ENCODE measurements around the gene OAT.

Gene OAT

DNA sequence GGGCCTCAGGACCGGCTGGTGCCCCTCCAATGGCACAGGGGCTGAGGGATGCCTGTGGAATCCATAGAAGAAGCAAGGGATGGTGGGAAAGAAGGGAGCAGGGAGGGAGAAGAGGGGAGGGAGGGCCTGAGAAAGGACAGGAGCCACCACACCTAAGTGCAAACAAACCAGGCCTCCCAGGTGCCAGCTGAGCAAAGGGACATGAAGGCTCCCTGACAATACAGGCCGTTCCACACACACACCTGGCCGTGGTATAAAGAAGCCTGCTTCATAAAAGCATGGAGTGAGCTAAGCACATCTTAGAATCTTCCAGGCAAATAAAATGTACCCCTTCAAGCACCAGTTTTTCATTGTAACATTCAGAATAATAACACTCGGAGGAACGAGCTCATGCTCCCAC, 54.0 kb downstream of the OAT start:
- DNase-seq (ENCODE audit: low read depth in 1 of 2, low spot score in 1 of 2): no peak
- TF ChIP-seq JUND (IDR thresholded peaks at IDR 0.05; ENCODE audit: low read depth): no peak
- in situ Hi-C loops (cut with HindIII; ENCODE audit: low pct_unique_long_range_greater_than_20kb, low sequenced_read_pairs): no loop called here

GRCh38 chr10:124362568-124362967, 56.2 kb downstream of the OAT start:
- no peak for TF ChIP-seq JUND (IDR thresholded peaks at IDR 0.05; ENCODE audit: low read depth)
- DNase-seq (ENCODE audit: low read depth in 1 of 2, low spot score in 1 of 2): no peak
- in situ Hi-C loops (cut with HindIII; ENCODE audit: low pct_unique_long_range_greater_than_20kb, low sequenced_read_pairs): no loop called here

DNA sequence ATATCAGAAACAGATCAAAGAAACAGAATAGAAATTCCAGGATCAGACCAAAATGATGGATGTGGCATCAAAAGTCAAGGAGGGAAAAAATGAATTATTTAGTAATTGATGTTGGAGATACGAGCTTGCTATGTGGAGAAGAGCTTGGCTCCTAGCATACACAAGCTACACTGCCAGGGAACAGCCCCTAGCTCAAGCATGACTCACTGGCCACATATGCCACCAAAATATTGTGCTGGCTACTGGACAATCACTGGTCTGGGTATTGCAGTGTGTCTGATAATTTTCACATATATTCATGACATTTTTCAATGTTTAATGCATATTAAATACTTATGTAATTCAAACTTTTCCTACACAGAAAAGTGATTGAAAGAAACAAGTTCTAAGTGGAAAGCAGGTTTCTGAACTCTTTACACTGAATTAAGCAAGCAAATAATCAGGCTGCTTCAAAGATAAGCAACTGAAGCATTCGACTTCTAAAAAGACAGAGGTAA, 59.3 kb downstream of the OAT start:
- in situ Hi-C loops (cut with HindIII; ENCODE audit: low pct_unique_long_range_greater_than_20kb, low sequenced_read_pairs): no loop called here

DNA sequence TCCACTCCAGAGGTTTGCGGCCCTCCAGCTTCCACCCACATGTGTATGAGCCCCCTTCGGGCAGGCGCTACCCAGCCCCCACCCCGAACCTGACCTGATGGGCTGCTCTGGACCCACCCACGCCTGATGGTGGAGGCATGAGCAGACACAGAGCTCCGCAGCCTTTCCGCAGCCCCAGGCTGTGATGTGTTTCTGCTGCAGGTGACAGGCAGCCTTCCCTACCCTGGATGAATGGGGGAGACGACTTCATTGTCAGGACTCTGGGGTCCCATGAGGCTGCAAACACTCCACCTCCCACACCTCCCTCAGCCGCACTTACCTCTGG, 61.2 kb downstream of the OAT start:
- in situ Hi-C loops (cut with HindIII; ENCODE audit: low pct_unique_long_range_greater_than_20kb, low sequenced_read_pairs): no loop called here
- DNase-seq (ENCODE audit: low read depth in 1 of 2, low spot score in 1 of 2): no peak
- no peak for TF ChIP-seq JUND (IDR thresholded peaks at IDR 0.05; ENCODE audit: low read depth)

More for the DNA sequence above, 59.3 kb downstream of the OAT start:
- no peak for TF ChIP-seq JUND (IDR thresholded peaks at IDR 0.05; ENCODE audit: low read depth)
- DNase-seq (ENCODE audit: low read depth in 1 of 2, low spot score in 1 of 2): no peak

DNA sequence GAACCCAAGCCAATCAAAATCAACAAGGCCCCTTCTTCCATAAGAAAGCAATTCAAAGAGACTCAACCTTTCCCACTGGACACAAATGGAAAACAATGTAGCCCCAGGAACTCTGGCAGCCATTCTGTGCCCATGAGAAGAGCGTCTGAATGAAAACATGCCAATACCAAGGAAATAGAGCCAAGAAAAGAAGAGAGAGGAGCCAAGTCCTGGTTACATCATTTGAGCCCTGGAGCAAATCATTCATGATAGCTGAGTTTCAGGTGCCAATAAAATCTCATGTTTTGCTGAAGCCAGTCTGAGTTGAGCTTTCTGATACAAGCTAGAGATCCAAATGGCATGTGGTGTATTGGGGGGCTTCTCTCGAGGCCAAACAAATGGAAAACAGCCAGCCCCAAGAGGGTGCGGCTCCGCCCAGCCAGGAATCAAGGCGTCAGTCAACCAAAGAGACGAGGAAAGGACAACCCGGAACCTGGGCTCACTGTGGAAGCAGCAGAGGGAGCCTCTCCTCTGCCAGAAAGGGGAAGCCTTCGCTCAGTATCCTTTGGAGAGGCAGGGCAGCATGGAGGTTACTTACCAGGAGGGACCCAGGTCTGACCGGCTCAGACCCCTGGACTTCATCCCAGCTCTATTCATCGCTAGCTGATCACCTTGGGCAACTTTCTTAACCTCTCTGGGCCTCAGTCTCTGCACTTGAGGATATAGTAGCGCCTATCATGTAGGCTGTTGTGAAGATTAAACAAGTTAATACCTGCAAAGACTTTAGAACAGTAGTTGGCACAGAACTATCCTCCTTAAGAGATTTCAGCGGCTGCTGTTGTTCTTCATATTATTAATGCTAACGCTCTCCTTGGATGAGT, 61.8 kb downstream of the OAT start:
- in situ Hi-C loops (cut with HindIII; ENCODE audit: low pct_unique_long_range_greater_than_20kb, low sequenced_read_pairs): no loop called here
- peak in 1 of 2 experiments; percentile 15 for DNase-seq (ENCODE audit: low read depth in 1 of 2, low spot score in 1 of 2)
- no peak for TF ChIP-seq JUND (IDR thresholded peaks at IDR 0.05; ENCODE audit: low read depth)

DNA sequence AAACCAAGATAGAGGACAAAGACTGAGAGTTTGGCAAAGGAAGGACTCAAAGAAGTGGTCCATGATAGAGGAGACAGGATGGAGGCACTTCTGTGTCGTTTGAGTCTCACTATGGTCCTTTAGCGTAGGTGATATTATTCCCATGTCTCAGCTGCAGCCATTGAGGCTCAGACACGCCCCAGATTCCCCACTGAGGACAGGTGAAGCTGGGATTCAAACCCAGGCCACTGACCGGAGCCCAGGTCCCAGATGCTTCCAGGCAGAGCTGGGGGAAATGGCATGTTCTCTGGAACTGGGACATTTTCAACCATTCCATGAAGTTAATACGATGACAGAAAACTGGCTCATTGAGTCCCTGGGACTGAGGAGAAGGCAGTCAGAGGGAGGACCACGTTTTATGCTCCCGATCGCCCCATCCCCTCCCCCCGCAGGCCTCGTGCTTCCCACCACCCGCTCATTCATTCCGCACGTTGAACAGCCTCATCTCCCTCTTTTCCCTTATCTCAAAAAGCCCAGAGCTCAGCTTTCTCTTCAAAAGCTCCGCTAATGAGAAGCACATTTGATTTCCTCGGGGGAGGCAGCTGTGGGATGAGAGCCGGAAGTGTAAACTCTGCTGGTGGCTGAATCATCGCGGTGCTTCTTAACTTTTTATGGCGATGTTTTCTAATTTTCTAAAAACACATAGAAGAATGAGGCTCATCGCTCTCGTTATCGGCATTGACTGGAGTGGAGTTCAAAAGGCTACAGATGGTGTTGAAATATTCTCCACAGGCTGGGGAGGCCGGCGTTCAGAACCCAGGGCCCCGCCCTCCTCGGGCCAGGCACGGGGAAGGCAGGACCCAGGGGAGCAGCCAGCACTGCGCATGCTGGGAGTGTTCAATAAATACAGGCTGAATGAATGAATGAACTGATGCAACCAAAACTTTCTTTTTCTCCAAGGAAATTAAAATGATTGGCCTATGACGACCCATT, 64.0 kb downstream of the OAT start:
- DNase-seq (ENCODE audit: low read depth in 1 of 2, low spot score in 1 of 2): peak; percentile 13 to 31
- no peak for TF ChIP-seq JUND (IDR thresholded peaks at IDR 0.05; ENCODE audit: low read depth)
- in situ Hi-C loops (cut with HindIII; ENCODE audit: low pct_unique_long_range_greater_than_20kb, low sequenced_read_pairs): no loop called here

DNA sequence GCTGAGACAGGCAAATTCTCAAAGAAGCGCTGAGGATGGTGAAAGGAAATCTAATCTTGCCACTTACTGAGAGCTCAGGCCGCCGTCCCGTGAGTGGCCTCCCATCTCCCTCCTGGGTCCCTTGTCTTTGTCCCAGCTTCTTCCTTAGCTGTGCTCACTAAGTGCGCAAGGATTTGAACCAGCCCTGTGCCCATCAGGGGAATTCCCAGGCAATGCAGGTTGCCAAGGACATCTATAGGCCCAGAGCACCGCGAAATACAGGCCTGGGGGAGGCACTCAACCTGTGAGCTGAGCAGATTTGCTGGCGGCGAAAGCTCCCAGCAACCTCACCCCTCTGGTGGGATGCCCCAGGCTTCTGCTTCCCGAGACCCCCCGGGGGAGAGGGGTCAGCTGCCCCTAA, 64.8 kb downstream of the OAT start:
- no peak for DNase-seq (ENCODE audit: low read depth in 1 of 2, low spot score in 1 of 2)
- in situ Hi-C loops (cut with HindIII; ENCODE audit: low pct_unique_long_range_greater_than_20kb, low sequenced_read_pairs): no loop called here
- no peak for TF ChIP-seq JUND (IDR thresholded peaks at IDR 0.05; ENCODE audit: low read depth)

GRCh38 chr10:124353091-124353815, 65.5 kb downstream of the OAT start:
- no peak for TF ChIP-seq JUND (IDR thresholded peaks at IDR 0.05; ENCODE audit: low read depth)
- DNase-seq (ENCODE audit: low read depth in 1 of 2, low spot score in 1 of 2): no peak
- in situ Hi-C loops (cut with HindIII; ENCODE audit: low pct_unique_long_range_greater_than_20kb, low sequenced_read_pairs): no loop called here

GRCh38 chr10:124351481-124352220, 67.1 kb downstream of the OAT start:
- no peak for TF ChIP-seq JUND (IDR thresholded peaks at IDR 0.05; ENCODE audit: low read depth)
- in situ Hi-C loops (cut with HindIII; ENCODE audit: low pct_unique_long_range_greater_than_20kb, low sequenced_read_pairs): no loop called here
- DNase-seq (ENCODE audit: low read depth in 1 of 2, low spot score in 1 of 2): no peak

DNA sequence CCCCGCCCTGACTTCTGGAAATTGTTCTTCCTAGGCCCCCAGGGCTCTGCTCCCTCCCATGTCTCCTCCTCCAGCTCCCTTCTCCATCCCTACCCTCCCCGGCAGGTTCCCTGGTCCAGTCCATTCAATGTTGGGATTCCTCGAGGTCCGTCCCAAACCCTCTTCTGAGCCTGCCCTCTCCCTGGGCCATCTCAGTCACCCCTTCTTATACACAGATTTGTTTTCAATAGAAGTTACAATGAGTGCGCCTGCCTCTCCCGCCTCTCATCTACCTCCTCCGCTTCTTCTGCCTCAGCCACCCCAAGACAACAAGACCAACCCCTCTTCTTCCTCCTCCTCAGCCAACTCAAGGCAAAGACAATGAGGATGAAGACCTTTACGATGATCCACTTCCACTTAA, 67.9 kb downstream of the OAT start:
- in situ Hi-C loops (cut with HindIII; ENCODE audit: low pct_unique_long_range_greater_than_20kb, low sequenced_read_pairs): no loop called here
- TF ChIP-seq JUND (IDR thresholded peaks at IDR 0.05; ENCODE audit: low read depth): no peak
- no peak for DNase-seq (ENCODE audit: low read depth in 1 of 2, low spot score in 1 of 2)

DNA sequence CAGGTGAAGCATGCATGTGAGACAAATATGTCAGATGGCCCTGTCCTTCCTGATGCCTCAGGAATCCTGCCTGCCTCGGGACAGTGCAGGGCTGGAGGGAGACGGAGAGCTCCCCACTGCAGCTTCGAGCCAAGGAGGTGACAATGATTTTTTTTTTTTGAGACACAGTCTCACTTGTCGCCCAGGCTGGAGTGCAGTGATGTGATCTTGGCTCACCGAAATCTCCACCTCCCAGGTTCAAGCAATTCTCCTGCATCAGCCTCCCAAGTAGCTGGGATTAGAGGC, 68.8 kb downstream of the OAT start:
- no peak for DNase-seq (ENCODE audit: low read depth in 1 of 2, low spot score in 1 of 2)
- TF ChIP-seq JUND (IDR thresholded peaks at IDR 0.05; ENCODE audit: low read depth): no peak
- in situ Hi-C loops (cut with HindIII; ENCODE audit: low pct_unique_long_range_greater_than_20kb, low sequenced_read_pairs): no loop called here
